ENCODE results near the gene OPCML. TPM values are rescaled to one million over a fixed set of nuclear protein-coding genes. Genes with fewer than 3 reads are reported as not detected.

OPCML gene
- total and polyA plus RNA-seq, 7 donors = 0.01 to 0.80 (median 0.07) TPM; not detected in 4

- no peak for ATAC-seq
These were observed 1059.7 kb downstream of the OPCML start for GRCh38 chr11:132472411-132473172.

GRCh38 chr11:132471466-132471865, 1060.8 kb downstream of the OPCML start:
- intact Hi-C loops (cut with DNase I) = no loop called here
- no peaks in the 10 kb centered on the region for H3K36me3 ChIP-seq (ENCODE audit: insufficient read depth in 1 of 2, low read depth in 1 of 2)
- no peaks in the 10 kb centered on the region for H3K27me3 ChIP-seq (ENCODE audit: insufficient read depth in 3 of 3, low read length in 2 of 3)
- WGBS, 3 donors = 19 to 29% (median 24%) methylated on average over 3 of the region's 3 CpGs
- H3K4me3 ChIP-seq = no peak overlapping the region
- ATAC-seq = no peak
- H3K9me3 ChIP-seq = no peaks in the 10 kb centered on the region
- no peaks in the 10 kb centered on the region for H3K4me1 ChIP-seq
- TF ChIP-seq CTCF (IDR thresholded peaks at IDR 0.05) = no peak
- H3K27ac ChIP-seq = no peak overlapping the region
- DNase-seq = no peak

More at GRCh38 chr11:132472411-132473172, 1059.7 kb downstream of the OPCML start:
- H3K9me3 ChIP-seq = no peaks in the 10 kb centered on the region
- no peak overlapping the region for H3K27ac ChIP-seq
- H3K27me3 ChIP-seq (ENCODE audit: insufficient read depth in 3 of 3, low read length in 2 of 3) = no peaks in the 10 kb centered on the region
- DNase-seq = no peak
- H3K4me3 ChIP-seq = no peak overlapping the region
- no peaks in the 10 kb centered on the region for H3K4me1 ChIP-seq
- intact Hi-C loops (cut with DNase I) = no loop called here
- no peaks in the 10 kb centered on the region for H3K36me3 ChIP-seq (ENCODE audit: insufficient read depth in 1 of 2, low read depth in 1 of 2)
- TF ChIP-seq CTCF (IDR thresholded peaks at IDR 0.05) = no peak
- WGBS, 3 donors = 23 to 29% (median 24%) methylated on average over 6 of the region's 6 CpGs

- TF ChIP-seq CTCF (IDR thresholded peaks at IDR 0.05) = no peak
- Histone ChIP-seq H3K27me3 (ENCODE audit: insufficient read depth in 3 of 3, low read length in 2 of 3) (no peaks in the 10 kb centered on the region), H3K27ac (no peak overlapping the region), H3K4me1 (no peaks in the 10 kb centered on the region), H3K9me3 (no peaks in the 10 kb centered on the region), H3K4me3 (no peak overlapping the region), H3K36me3 (ENCODE audit: insufficient read depth in 1 of 2, low read depth in 1 of 2) (no peaks in the 10 kb centered on the region)
- intact Hi-C loops (cut with DNase I) = no loop called here
- WGBS, 3 donors = 51 to 53% (median 51%) methylated on average over 7 of the region's 7 CpGs
- no peak for DNase-seq
- no peak for ATAC-seq
These were observed 1065.3 kb downstream of the OPCML start for GRCh38 chr11:132466983-132467382.

- no peak overlapping the region for H3K27ac ChIP-seq
- H3K27me3 ChIP-seq (ENCODE audit: insufficient read depth in 3 of 3, low read length in 2 of 3) = no peaks in the 10 kb centered on the region
- ATAC-seq (no peak), DNase-seq (no peak)
- H3K9me3 ChIP-seq = no peaks in the 10 kb centered on the region
- no peak overlapping the region for H3K4me3 ChIP-seq
- no peaks in the 10 kb centered on the region for H3K36me3 ChIP-seq (ENCODE audit: insufficient read depth in 1 of 2, low read depth in 1 of 2)
- intact Hi-C loops (cut with DNase I) = no loop called here
- no peaks in the 10 kb centered on the region for H3K4me1 ChIP-seq
- TF ChIP-seq CTCF (IDR thresholded peaks at IDR 0.05) = no peak
- WGBS, 3 donors = 71 to 82% (median 75%) methylated on average over 3 of the region's 3 CpGs
These were observed 1067.4 kb downstream of the OPCML start for GRCh38 chr11:132464939-132465338.

- no peak overlapping the region for H3K27ac ChIP-seq
- ATAC-seq = no peak
These were observed 1068.3 kb downstream of the OPCML start for GRCh38 chr11:132464003-132464342.

More at GRCh38 chr11:132464003-132464342, 1068.3 kb downstream of the OPCML start:
- Histone ChIP-seq H3K4me3 (no peak overlapping the region), H3K9me3 (no peaks in the 10 kb centered on the region), H3K27me3 (ENCODE audit: insufficient read depth in 3 of 3, low read length in 2 of 3) (no peaks in the 10 kb centered on the region), H3K4me1 (no peaks in the 10 kb centered on the region), H3K36me3 (ENCODE audit: insufficient read depth in 1 of 2, low read depth in 1 of 2) (no peaks in the 10 kb centered on the region)
- no peak for DNase-seq
- intact Hi-C loops (cut with DNase I) = no loop called here
- no peak for TF ChIP-seq CTCF (IDR thresholded peaks at IDR 0.05)
- WGBS, 3 donors = 5 to 27% (median 24%) methylated on average over 1 of the region's 1 CpG

All from psoas muscle (tissue), 8 donors.